MG63 (cell line): ENCODE measurements around the gene SLC33A1. TPM values are rescaled to one million over a fixed set of nuclear protein-coding genes. Genes with fewer than 3 reads are reported as not detected.

ENCODE experiments used
- DNase-seq: peaks from one replicate; pipeline ENCODE4 v3.0.0-alpha.2; 2020
- H3K27me3 ChIP-seq: fragments of 250-450 bp; sonication (Bioruptor Pico); 2 replicates; pipeline ENCODE4 v1.5.1; 2020; ENCODE audit warnings: mild to moderate bottlenecking, moderate library complexity
- H3K36me3 ChIP-seq: fragments of 250-450 bp; sonication (Bioruptor Pico); 2 replicates; pipeline ENCODE4 v1.5.1; 2020; ENCODE audit warnings: mild to moderate bottlenecking, moderate library complexity
- H3K4me3 ChIP-seq: fragments of 250-450 bp; sonication (Bioruptor Pico); 2 replicates; pipeline ENCODE4 v1.5.1; 2020; ENCODE audit warnings: mild to moderate bottlenecking, moderate library complexity
- H3K9me3 ChIP-seq: fragments of 250-450 bp; sonication (Bioruptor Pico); 2 replicates; pipeline ENCODE4 v1.5.1; 2020; ENCODE audit warnings: mild to moderate bottlenecking, moderate library complexity
- total RNA-seq: library from RNA; depleted of rRNA; stranded (reverse); fragments of >200 nt; shearing (Covaris generic); gene quantifications from 2 replicates; pipeline ENCODE4 v1.2.3, GENCODE V29; 2014; ENCODE audit warnings: low replicate concordance; rRNA removed

The SLC33A1 gene
- total RNA-seq, 1 experiment from 2014 or later, result 30.2 TPM

DNA sequence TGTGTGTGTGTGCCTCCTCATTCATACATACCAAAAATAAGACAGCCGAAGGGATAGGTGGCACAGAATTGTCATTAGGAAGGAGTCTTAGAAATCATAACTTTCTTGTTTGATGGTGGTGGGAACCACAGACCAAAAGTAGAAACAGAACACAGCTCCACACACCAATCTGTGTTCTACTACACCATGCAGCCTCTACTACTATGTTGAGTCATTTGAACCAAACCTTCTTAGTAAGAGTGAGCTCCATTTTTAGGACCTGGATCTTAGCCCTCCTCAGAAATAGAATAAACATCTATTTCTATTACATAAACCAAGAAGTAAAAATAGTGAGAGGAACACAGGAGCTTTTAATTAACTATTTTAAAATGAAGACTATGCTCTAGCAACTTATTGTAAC, 81.4 kb downstream of the SLC33A1 start:
- no peaks in the 10 kb centered on the region for H3K9me3 ChIP-seq
- H3K36me3 ChIP-seq, result no peaks in the 10 kb centered on the region; the same call in 1 of the 2 replicates
- H3K4me3 ChIP-seq, result no peak overlapping the region
- no peaks in the 10 kb centered on the region for H3K27me3 ChIP-seq
- no peak for DNase-seq

GRCh38 chr3:155771126-155771525, 83.1 kb downstream of the SLC33A1 start:
- H3K36me3 ChIP-seq, result no peaks in the 10 kb centered on the region; the same call in 1 of the 2 replicates
- DNase-seq, result no peak
- no peak overlapping the region for H3K4me3 ChIP-seq
- H3K27me3 ChIP-seq, result no peaks in the 10 kb centered on the region
- no peaks in the 10 kb centered on the region for H3K9me3 ChIP-seq

Other genes with a start within 250 kb of the SLC33A1 start
- gene PLCH1, start 109.4 kb downstream of the SLC33A1 start, total RNA-seq, result not detected in 2 replicates
- 5.1 and 11.5 TPM in 2 replicates for gene C3orf33, start 48.1 kb downstream of the SLC33A1 start, total RNA-seq
- 51.3 and 56.7 TPM in 2 replicates for gene GMPS, start 16.2 kb upstream of the SLC33A1 start, total RNA-seq